Mesendoderm (in vitro differentiated cells): ENCODE results near the gene TIAM1.

Experiments used
- DNase-seq: peaks from one replicate; pipeline ENCODE4 v3.0.0; 2013
- H2AK5ac ChIP-seq: 2 replicates; pipeline ENCODE4 v1.6.1; 2013; ENCODE audit warnings: low read length, inconsistent platforms
- H2BK120ac ChIP-seq: 2 replicates; pipeline ENCODE4 v1.6.1; 2013; ENCODE audit warnings: low read depth, mild to moderate bottlenecking, low read length, moderate library complexity, mixed read lengths
- H2BK15ac ChIP-seq: replicated peaks from 2 replicates; pipeline ENCODE4 v1.6.1; 2013; ENCODE audit warnings: low read depth, mild to moderate bottlenecking, moderate library complexity
- H2BK5ac ChIP-seq: 2 replicates; pipeline ENCODE4 v1.6.1; 2013; ENCODE audit warnings: low read length, inconsistent platforms
- H3K18ac ChIP-seq: 2 replicates; pipeline ENCODE4 v1.6.1; 2013; ENCODE audit warnings: mild to moderate bottlenecking, low read length, mixed read lengths
- H3K23ac ChIP-seq: one replicate; pipeline ENCODE4 v1.6.1; 2013; ENCODE audit warnings: low read length
- H3K27ac ChIP-seq: 2 replicates; pipeline ENCODE4 v1.5.1; 2013; ENCODE audit warnings: low read depth, mild to moderate bottlenecking, inconsistent platforms, low read length, moderate library complexity
- H3K27me3 ChIP-seq: 2 replicates; pipeline ENCODE4 v1.6.1; 2013; ENCODE audit warnings: low read length, control low read depth, mild to moderate bottlenecking, inconsistent platforms; ENCODE audit not compliant: insufficient read depth, poor library complexity
- H3K36me3 ChIP-seq: 2 replicates; pipeline ENCODE4 v1.6.1; 2013; ENCODE audit warnings: low read length, inconsistent platforms; ENCODE audit not compliant: control insufficient read depth, insufficient read depth
- H3K4ac ChIP-seq: one replicate; pipeline ENCODE4 v1.6.1; 2013; ENCODE audit warnings: low read depth, mild to moderate bottlenecking, low read length, moderate library complexity
- H3K4me1 ChIP-seq: 2 replicates; pipeline ENCODE4 v1.6.1; 2013; ENCODE audit warnings: low read depth, low read length, inconsistent platforms; ENCODE audit not compliant: control insufficient read depth
- H3K4me2 ChIP-seq: 2 replicates; pipeline ENCODE4 v1.6.1; 2013; ENCODE audit warnings: low read length
- H3K4me3 ChIP-seq: 2 replicates; pipeline ENCODE4 v1.5.1; 2013; ENCODE audit warnings: mild to moderate bottlenecking, low read length
- H3K56ac ChIP-seq: one replicate; pipeline ENCODE4 v1.6.1; 2013; ENCODE audit warnings: low read length
- H3K79me1 ChIP-seq: 2 replicates; pipeline ENCODE4 v1.6.1; 2013; ENCODE audit warnings: low read length, inconsistent platforms
- H3K79me2 ChIP-seq: 2 replicates; pipeline ENCODE4 v1.6.1; 2013; ENCODE audit warnings: mild to moderate bottlenecking, low read length; ENCODE audit not compliant: control insufficient read depth, insufficient read depth
- H3K9ac ChIP-seq: 2 replicates; pipeline ENCODE4 v1.6.1; 2013; ENCODE audit warnings: low read length, inconsistent platforms
- H4K5ac ChIP-seq: one replicate; pipeline ENCODE4 v1.6.1; 2013; ENCODE audit warnings: low read length
- H4K8ac ChIP-seq: one replicate; pipeline ENCODE4 v1.6.1; 2013; ENCODE audit warnings: low read depth, mild to moderate bottlenecking, control low read depth, low read length, moderate library complexity
- WGBS: extraction: QIAGEN DNeasy Blood & Tissue Kit; methylation state at CpG from one replicate; pipeline ENCODE4 v1.1.7; 2013; ENCODE audit warnings: low lambda C conversion rate, missing lambda C conversion rate; ENCODE audit not compliant: insufficient coverage; ENCODE audit errors: extremely low coverage; 5-methylcytosine and 5-hydroxymethylcytosine counted together

The TIAM1 gene

DNA sequence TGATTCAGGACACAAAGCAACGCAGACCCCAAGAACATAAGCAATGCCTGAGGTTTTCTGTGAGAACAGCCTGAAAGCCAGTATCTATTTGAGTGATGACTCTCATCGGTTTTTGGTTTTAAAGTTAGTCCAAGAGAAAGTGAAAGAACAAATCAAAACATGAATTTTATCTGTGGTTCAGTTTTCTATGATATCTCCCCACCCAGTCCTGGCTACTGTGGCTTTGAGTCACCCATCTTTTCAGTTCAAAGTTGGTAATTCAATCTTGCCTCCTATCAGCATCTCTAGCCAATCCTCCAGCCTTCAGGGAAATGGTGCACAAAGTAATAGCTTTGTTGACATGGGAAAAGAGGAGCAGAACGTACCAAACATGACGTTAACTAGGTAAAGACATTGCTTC is 265.3 kb downstream of the TIAM1 start:
- DNase-seq: no peak

GRCh38 chr21:31078216-31078615 is 265.8 kb downstream of the TIAM1 start:
- H4K8ac ChIP-seq: no peak overlapping the region
- H3K4ac ChIP-seq: no peak overlapping the region
- no peaks in the 10 kb centered on the region for H3K4me1 ChIP-seq
- no peak overlapping the region for H3K23ac ChIP-seq
- no peak overlapping the region for H2AK5ac ChIP-seq
- H3K27ac ChIP-seq: no peak overlapping the region
- H3K79me2 ChIP-seq: no peaks in the 10 kb centered on the region
- DNase-seq: no peak
- no peaks in the 10 kb centered on the region for H3K79me1 ChIP-seq
- no peak overlapping the region for H3K4me3 ChIP-seq
- WGBS: no CpG with 5 or more reads among the region's 4 CpGs
- no peaks in the 10 kb centered on the region for H3K27me3 ChIP-seq
- no peak overlapping the region for H3K18ac ChIP-seq
- no peak overlapping the region for H2BK5ac ChIP-seq
- H3K56ac ChIP-seq: no peak overlapping the region
- H3K36me3 ChIP-seq: no peaks in the 10 kb centered on the region
- H4K5ac ChIP-seq: no peak overlapping the region
- H3K4me2 ChIP-seq: no peak overlapping the region
- no peak overlapping the region for H3K9ac ChIP-seq
- H2BK120ac ChIP-seq: no peak overlapping the region
- H2BK15ac ChIP-seq: no peak overlapping the region

More for the DNA sequence above, 265.3 kb downstream of the TIAM1 start:
- no peak overlapping the region for H3K4me3 ChIP-seq
- H3K18ac ChIP-seq: no peak overlapping the region
- no peak overlapping the region for H3K27ac ChIP-seq
- no peak overlapping the region for H4K5ac ChIP-seq
- H3K36me3 ChIP-seq: no peaks in the 10 kb centered on the region
- no peaks in the 10 kb centered on the region for H3K4me1 ChIP-seq
- H3K79me1 ChIP-seq: no peaks in the 10 kb centered on the region
- H2BK120ac ChIP-seq: no peak overlapping the region
- H3K9ac ChIP-seq: no peak overlapping the region
- no peak overlapping the region for H2AK5ac ChIP-seq
- no CpG with 5 or more reads among the region's 4 CpGs for WGBS
- no peak overlapping the region for H3K4ac ChIP-seq
- no peak overlapping the region for H2BK5ac ChIP-seq
- no peak overlapping the region for H4K8ac ChIP-seq
- H3K4me2 ChIP-seq: no peak overlapping the region
- no peak overlapping the region for H2BK15ac ChIP-seq
- no peak overlapping the region for H3K23ac ChIP-seq
- H3K27me3 ChIP-seq: no peaks in the 10 kb centered on the region
- H3K56ac ChIP-seq: no peak overlapping the region
- no peaks in the 10 kb centered on the region for H3K79me2 ChIP-seq

DNA sequence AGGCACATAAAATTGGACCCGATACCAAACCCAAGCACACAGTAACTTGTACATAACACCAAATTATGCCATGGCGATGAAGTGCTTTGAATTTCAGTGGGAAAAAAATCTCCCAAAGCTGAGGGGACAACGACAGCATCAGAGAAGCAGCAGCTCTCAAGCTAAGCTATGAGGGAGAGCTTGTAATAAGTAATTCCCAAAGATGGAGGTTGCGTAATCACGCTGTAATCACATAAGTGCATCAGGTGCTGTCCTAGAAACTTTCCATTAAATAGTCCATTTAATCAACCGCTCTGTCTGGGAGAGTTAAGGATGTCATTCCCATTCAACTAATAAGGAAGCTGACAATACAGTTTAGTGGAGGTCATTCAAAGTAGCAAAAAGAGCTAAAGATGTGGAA is 268.2 kb downstream of the TIAM1 start:
- Histone ChIP-seq H2BK5ac (no peak overlapping the region), H3K56ac (no peak overlapping the region), H3K23ac (no peak overlapping the region), H2BK120ac (no peak overlapping the region), H3K4me3 (no peak overlapping the region), H3K27ac (no peak overlapping the region), H3K36me3 (no peaks in the 10 kb centered on the region), H3K27me3 (no peaks in the 10 kb centered on the region), H3K18ac (no peak overlapping the region), H2AK5ac (no peak overlapping the region), H4K5ac (no peak overlapping the region), H3K4ac (no peak overlapping the region), H2BK15ac (no peak overlapping the region), H3K79me2 (no peaks in the 10 kb centered on the region), H3K4me1 (no peaks in the 10 kb centered on the region), H3K79me1 (no peaks in the 10 kb centered on the region), H3K4me2 (no peak overlapping the region), H4K8ac (no peak overlapping the region), H3K9ac (no peak overlapping the region)
- WGBS: no CpG with 5 or more reads among the region's 6 CpGs
- no peak for DNase-seq

GRCh38 chr21:31072533-31072932 is 271.5 kb downstream of the TIAM1 start:
- no peaks in the 10 kb centered on the region for H3K36me3 ChIP-seq
- H2BK5ac ChIP-seq: no peak overlapping the region
- H2BK120ac ChIP-seq: no peak overlapping the region
- H2BK15ac ChIP-seq: no peak overlapping the region
- H2AK5ac ChIP-seq: no peak overlapping the region
- DNase-seq: no peak
- no peak overlapping the region for H3K9ac ChIP-seq
- no CpG with 5 or more reads among the region's 4 CpGs for WGBS
- H3K27me3 ChIP-seq: no peaks in the 10 kb centered on the region
- no peak overlapping the region for H4K5ac ChIP-seq
- no peak overlapping the region for H3K4ac ChIP-seq
- H3K79me1 ChIP-seq: no peaks in the 10 kb centered on the region
- H3K4me1 ChIP-seq: no peaks in the 10 kb centered on the region
- no peak overlapping the region for H3K4me2 ChIP-seq
- no peak overlapping the region for H3K4me3 ChIP-seq
- H3K27ac ChIP-seq: no peak overlapping the region
- no peaks in the 10 kb centered on the region for H3K79me2 ChIP-seq
- no peak overlapping the region for H3K23ac ChIP-seq
- no peak overlapping the region for H3K18ac ChIP-seq
- no peak overlapping the region for H3K56ac ChIP-seq
- no peak overlapping the region for H4K8ac ChIP-seq
